Measurements from ENCODE around the gene CXorf38. TPM values are rescaled to one million over a fixed set of nuclear protein-coding genes. Genes with fewer than 3 reads are reported as not detected.

The CXorf38 gene
- total and polyA plus RNA-seq, 2 of the 8 experiments (the other 6 are each of a cell fraction or from before 2014, with no cell fraction given) = 3.6 to 6.4 TPM

GRCh38 chrX:40637687-40638086, 9.7 kb downstream of the CXorf38 start:
- Histone ChIP-seq H4K20me1 (replicated peaks in 1 of 2; ENCODE audit: control insufficient read depth in 1 of 2, insufficient read depth in 2 of 2, low read length in 2 of 2) (no peaks in the 10 kb centered on the region), H3K4me2 (ENCODE audit: insufficient read depth in 1 of 2, low read depth in 2 of 2, low read length in 2 of 2) (no peak overlapping the region), H2BK120ac (replicated peaks; ENCODE audit: low read depth, low read length) (no peak overlapping the region), H4K8ac (ENCODE audit: extremely low read depth, insufficient read depth, low read length) (no peak overlapping the region), H3K14ac (ENCODE audit: insufficient read length) (no peak overlapping the region), H3K56ac (replicated peaks; ENCODE audit: insufficient read length, low read depth, low read length) (no peak overlapping the region), H3K4me3 (ENCODE audit: extremely low read depth in 1 of 4, insufficient read depth in 2 of 4, low read depth in 3 of 4, low read length in 4 of 4) (no peak overlapping the region), H3K9me3 (ENCODE audit: insufficient read depth in 2 of 2, low read depth in 1 of 2, low read length in 1 of 2) (no peaks in the 10 kb centered on the region), H3K23ac (ENCODE audit: insufficient read length) (no peak overlapping the region), H4K91ac (replicated peaks; ENCODE audit: insufficient read length, low read length) (no peak overlapping the region), H3K23me2 (ENCODE audit: low read depth, low read length) (no peaks in the 10 kb centered on the region), H2BK15ac (ENCODE audit: low read length) (no peak overlapping the region), H3K79me1 (ENCODE audit: low read depth, low read length) (no peaks in the 10 kb centered on the region), H3K9ac (replicated peaks in 1 of 4; ENCODE audit: extremely low read depth in 1 of 4, low read depth in 3 of 4, low read length in 3 of 4) (no peak overlapping the region), H3K27me3 (replicated peaks in 1 of 4; ENCODE audit: control insufficient read depth in 3 of 4, extremely low read depth in 1 of 4, insufficient read depth in 3 of 4, low read length in 3 of 4) (no peaks in the 10 kb centered on the region), H4K5ac (ENCODE audit: insufficient read length, low read depth, low read length) (no peak overlapping the region), H3K27ac (ENCODE audit: low read depth, low read length) (no peak overlapping the region), H3K79me2 (ENCODE audit: control insufficient read depth in 1 of 2, insufficient read depth in 2 of 2, low read length in 2 of 2) (no peaks in the 10 kb centered on the region; a peak in 1 of 4 replicates), H2AFZ (ENCODE audit: low read length) (no peak overlapping the region), H3K36me3 (ENCODE audit: control insufficient read depth in 2 of 4, insufficient read depth in 4 of 4, low read length in 3 of 4) (peaks cover 0 to 34% (median 13%) of the 10 kb centered on the region in 4 experiments; a peak in 6 of 8 replicates), H3K4me1 (replicated peaks in 1 of 4; ENCODE audit: control insufficient read depth in 3 of 4, insufficient read depth in 4 of 4, low read length in 3 of 4) (no peaks in the 10 kb centered on the region), H2BK12ac (ENCODE audit: low read depth, low read length) (no peak overlapping the region), H2AK5ac (ENCODE audit: low read depth, low read length) (no peak overlapping the region), H2BK20ac (ENCODE audit: low read length) (no peak overlapping the region), H3K18ac (ENCODE audit: extremely low read depth, low read length) (no peak overlapping the region), H2BK5ac (ENCODE audit: low read depth, low read length) (no peak overlapping the region), H3K4ac (replicated peaks; ENCODE audit: insufficient read length, low read depth, low read length) (no peak overlapping the region)
- no peak for DNase-seq (ENCODE audit: low read depth in 1 of 2, low spot score in 2 of 2)
- TF ChIP-seq ASH2L (IDR thresholded peaks at IDR 0.05; ENCODE audit: low read length) (no peak), E2F6 (IDR thresholded peaks at IDR 0.05) (no peak), SP2 (IDR thresholded peaks at IDR 0.05; ENCODE audit: low read length) (no peak), GTF2F1 (IDR thresholded peaks at IDR 0.05; ENCODE audit: borderline replicate concordance, low read depth, low read length) (no peak), USF2 (IDR thresholded peaks at IDR 0.05; ENCODE audit: low read length) (no peak), NANOG (IDR thresholded peaks at IDR 0.05; ENCODE audit: insufficient read depth, low read depth, low read length, poor library complexity, severe bottlenecking) (no peak), ZNF274 (IDR thresholded peaks at IDR 0.05; ENCODE audit: borderline replicate concordance, extremely low read depth, low read length) (no peak), HDAC2 (IDR thresholded peaks at IDR 0.05; ENCODE audit: borderline replicate concordance in 1 of 2, low read depth in 2 of 2, low read length in 2 of 2) (no peak), RFX5 (IDR thresholded peaks at IDR 0.05; ENCODE audit: borderline replicate concordance, low read depth, low read length) (no peak), SP4 (IDR thresholded peaks at IDR 0.05; ENCODE audit: low read length) (no peak), CEBPB (IDR thresholded peaks at IDR 0.05; ENCODE audit: low read depth, low read length) (no peak)
- CTCF ChIA-PET (ENCODE audit: partially characterized antibody) = interaction anchor here (0.6 kb wide), 1 partner anchor 10 kb away, joined by 3 read pairs; no protein-coding TSS in a partner anchor
- WGBS, 2 experiments (ENCODE audit: extremely low coverage in 1 of 2, insufficient coverage in 1 of 2, insufficient read length in 1 of 2, insufficient replicate concordance in 2 of 2, low coverage in 1 of 2, low lambda C conversion rate in 2 of 2, missing lambda C conversion rate in 1 of 2) = 91% methylated on average over 3 of the region's 3 CpGs; no CpG with 5 or more reads in 1 of the 2 experiments
- POLR2A ChIA-PET (ENCODE audit: partially characterized antibody) = interaction anchor here (1.3 kb wide), 1 partner anchor 9 kb away, joined by 3 read pairs; no protein-coding TSS in a partner anchor
- no peak for FAIRE-seq

Data from H1 (cell line).